ENCODE results near the gene PRKAR2B. TPM values are rescaled to one million over a fixed set of nuclear protein-coding genes. Genes with fewer than 3 reads are reported as not detected.
"Not testable (repeated sequence)": the region's sequence is repeated elsewhere in the genome, so short reads cannot be mapped to it uniquely, and the experiment has no call there.

The PRKAR2B gene
- total and polyA plus RNA-seq, 2 experiments from 2014 or later, result 48.8 to 50.6 TPM

DNA sequence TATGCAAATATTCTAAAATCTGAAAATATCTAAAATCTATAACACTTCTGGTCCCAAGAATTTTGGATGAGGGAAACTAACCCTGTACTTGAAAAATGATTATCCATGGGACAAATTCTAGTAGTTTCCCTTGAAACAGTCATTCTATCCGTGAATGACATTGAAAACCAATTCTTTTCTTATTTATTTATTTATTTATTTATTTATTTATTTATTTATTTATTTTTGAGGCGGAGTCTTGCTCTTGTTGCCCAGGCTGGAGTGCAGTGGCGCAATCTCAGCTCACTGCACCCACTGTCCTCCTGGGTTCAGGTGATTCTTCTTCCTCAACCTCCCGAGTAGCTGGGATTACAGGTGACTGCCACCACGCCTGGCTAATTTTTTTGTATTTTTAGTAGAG is 99.4 kb downstream of the PRKAR2B start:
- H3K36me3 Mint-ChIP-seq (ENCODE audit: low read depth); H4K20me1 ChIP-seq (replicated peaks; ENCODE audit: insufficient read depth); H3K27me3 Mint-ChIP-seq (ENCODE audit: insufficient read depth, low read depth, poor library complexity); H3K79me2 ChIP-seq (replicated peaks; ENCODE audit: insufficient read depth); H3K4me3 ChIP-seq; H2AFZ ChIP-seq; H3K27ac ChIP-seq (ENCODE audit: low read depth); ATAC-seq; H3K9me2 ChIP-seq (ENCODE audit: insufficient read depth); H3K27ac Mint-ChIP-seq; H3K4me2 ChIP-seq; DNase-seq (ENCODE audit: low spot score); H3K36me3 ChIP-seq (ENCODE audit: insufficient read depth); H3F3A ChIP-seq (replicated peaks; ENCODE audit: low read depth); H3K27me3 ChIP-seq (ENCODE audit: insufficient read depth); H3K9me3 Mint-ChIP-seq; H3K4me3 Mint-ChIP-seq: not testable (repeated sequence)
- H3K4me1 ChIP-seq (ENCODE audit: insufficient read depth), result peaks cover 28% of the 10 kb centered on the region
- H3K4me1 Mint-ChIP-seq, result peaks cover 22% of the 10 kb centered on the region; the same call in 2 of the 3 replicates

DNA sequence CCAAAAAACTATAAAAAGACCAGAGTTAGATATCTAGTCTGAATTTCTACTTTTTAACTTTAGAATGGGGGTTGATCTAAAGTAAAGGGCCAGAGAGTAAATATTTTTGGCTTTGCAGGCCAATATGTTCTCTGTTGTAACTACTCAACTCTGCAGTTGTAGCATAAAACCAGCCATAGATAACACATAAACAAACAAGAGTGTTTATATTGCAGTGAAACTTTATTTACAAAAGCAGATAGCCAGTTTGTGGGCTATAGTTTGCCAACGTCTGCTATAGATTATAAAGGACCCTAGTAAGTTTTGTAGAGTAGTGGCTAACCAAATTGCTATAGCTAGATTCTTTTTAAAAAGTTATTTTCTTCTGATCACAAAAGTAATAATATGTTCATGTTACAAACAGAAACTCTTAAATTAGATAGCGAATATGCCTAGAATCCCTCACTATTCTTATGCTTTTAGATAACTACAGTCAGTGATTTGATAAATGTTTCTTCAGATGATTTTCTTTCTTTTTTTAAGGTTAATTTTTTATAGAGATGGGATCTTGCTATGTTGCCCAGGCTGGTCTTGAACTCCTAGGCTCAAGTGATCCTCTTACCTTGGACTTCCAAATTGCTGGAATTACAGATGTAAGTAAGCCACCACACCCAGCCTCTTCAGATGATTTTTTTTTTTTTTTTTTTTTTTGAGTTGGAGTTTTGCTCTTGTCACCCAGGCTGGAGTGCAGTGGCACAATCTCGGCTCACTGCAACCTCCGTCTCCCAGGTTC is 100.7 kb downstream of the PRKAR2B start:
- Mint-ChIP-seq H3K4me3 (no peak overlapping the region), H3K9me3 (no peaks in the 10 kb centered on the region), H3K4me1 (peaks cover 23% of the 10 kb centered on the region; the same call in 2 of the 3 replicates), H3K27ac (peak overlapping the region; percentile 52; the same call in 1 of the 2 replicates), H3K27me3 (ENCODE audit: insufficient read depth, low read depth, poor library complexity) (no peaks in the 10 kb centered on the region), H3K36me3 (ENCODE audit: low read depth) (no peaks in the 10 kb centered on the region)
- Histone ChIP-seq H3K27me3 (ENCODE audit: insufficient read depth) (no peaks in the 10 kb centered on the region), H3K9me2 (ENCODE audit: insufficient read depth) (no peaks in the 10 kb centered on the region), H3F3A (replicated peaks; ENCODE audit: low read depth) (no peaks in the 10 kb centered on the region), H3K79me2 (replicated peaks; ENCODE audit: insufficient read depth) (no peaks in the 10 kb centered on the region), H3K27ac (ENCODE audit: low read depth) (peak overlapping the region; percentile 84), H3K4me1 (ENCODE audit: insufficient read depth) (peaks cover 28% of the 10 kb centered on the region), H2AFZ (no peak overlapping the region), H3K36me3 (ENCODE audit: insufficient read depth) (no peaks in the 10 kb centered on the region), H3K4me3 (no peak overlapping the region), H4K20me1 (replicated peaks; ENCODE audit: insufficient read depth) (no peaks in the 10 kb centered on the region), H3K4me2 (no peak overlapping the region)
- DNase-seq (ENCODE audit: low spot score) (no peak), ATAC-seq (no peak)
- TF ChIP-seq POLR2AphosphoS5 (IDR thresholded peaks at IDR 0.05; ENCODE audit: low read depth) (no peak), JUNB (IDR thresholded peaks at IDR 0.05; ENCODE audit: unreplicated experiment) (no peak), EZH2 (IDR thresholded peaks at IDR 0.05; ENCODE audit: low read depth, unreplicated experiment) (no peak), EZH2phosphoT487 (IDR thresholded peaks at IDR 0.05; ENCODE audit: unreplicated experiment) (no peak), ZNF331 (CRISPR knock-in tag; IDR thresholded peaks at IDR 0.05; ENCODE audit: low read depth) (no peak), ETS1 (IDR thresholded peaks at IDR 0.05) (no peak), ZNF114 (CRISPR knock-in tag; IDR thresholded peaks at IDR 0.05) (no peak), CREB1 (CRISPR knock-in tag; IDR thresholded peaks at IDR 0.05; ENCODE audit: low read depth) (no peak), STAT1 (IDR thresholded peaks at IDR 0.05; ENCODE audit: unreplicated experiment) (no peak), NANOG (IDR thresholded peaks at IDR 0.05; ENCODE audit: borderline replicate concordance) (no peak)
- TF ChIP-seq, protein P1, sequence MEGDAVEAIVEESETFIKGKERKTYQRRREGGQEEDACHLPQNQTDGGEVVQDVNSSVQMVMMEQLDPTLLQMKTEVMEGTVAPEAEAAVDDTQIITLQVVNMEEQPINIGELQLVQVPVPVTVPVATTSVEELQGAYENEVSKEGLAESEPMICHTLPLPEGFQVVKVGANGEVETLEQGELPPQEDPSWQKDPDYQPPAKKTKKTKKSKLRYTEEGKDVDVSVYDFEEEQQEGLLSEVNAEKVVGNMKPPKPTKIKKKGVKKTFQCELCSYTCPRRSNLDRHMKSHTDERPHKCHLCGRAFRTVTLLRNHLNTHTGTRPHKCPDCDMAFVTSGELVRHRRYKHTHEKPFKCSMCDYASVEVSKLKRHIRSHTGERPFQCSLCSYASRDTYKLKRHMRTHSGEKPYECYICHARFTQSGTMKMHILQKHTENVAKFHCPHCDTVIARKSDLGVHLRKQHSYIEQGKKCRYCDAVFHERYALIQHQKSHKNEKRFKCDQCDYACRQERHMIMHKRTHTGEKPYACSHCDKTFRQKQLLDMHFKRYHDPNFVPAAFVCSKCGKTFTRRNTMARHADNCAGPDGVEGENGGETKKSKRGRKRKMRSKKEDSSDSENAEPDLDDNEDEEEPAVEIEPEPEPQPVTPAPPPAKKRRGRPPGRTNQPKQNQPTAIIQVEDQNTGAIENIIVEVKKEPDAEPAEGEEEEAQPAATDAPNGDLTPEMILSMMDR (conservative IDR thresholded peaks at IDR 0.05; ENCODE audit: low read depth in 2 of 2), result no peak
- TF ChIP-seq, protein P2, sequence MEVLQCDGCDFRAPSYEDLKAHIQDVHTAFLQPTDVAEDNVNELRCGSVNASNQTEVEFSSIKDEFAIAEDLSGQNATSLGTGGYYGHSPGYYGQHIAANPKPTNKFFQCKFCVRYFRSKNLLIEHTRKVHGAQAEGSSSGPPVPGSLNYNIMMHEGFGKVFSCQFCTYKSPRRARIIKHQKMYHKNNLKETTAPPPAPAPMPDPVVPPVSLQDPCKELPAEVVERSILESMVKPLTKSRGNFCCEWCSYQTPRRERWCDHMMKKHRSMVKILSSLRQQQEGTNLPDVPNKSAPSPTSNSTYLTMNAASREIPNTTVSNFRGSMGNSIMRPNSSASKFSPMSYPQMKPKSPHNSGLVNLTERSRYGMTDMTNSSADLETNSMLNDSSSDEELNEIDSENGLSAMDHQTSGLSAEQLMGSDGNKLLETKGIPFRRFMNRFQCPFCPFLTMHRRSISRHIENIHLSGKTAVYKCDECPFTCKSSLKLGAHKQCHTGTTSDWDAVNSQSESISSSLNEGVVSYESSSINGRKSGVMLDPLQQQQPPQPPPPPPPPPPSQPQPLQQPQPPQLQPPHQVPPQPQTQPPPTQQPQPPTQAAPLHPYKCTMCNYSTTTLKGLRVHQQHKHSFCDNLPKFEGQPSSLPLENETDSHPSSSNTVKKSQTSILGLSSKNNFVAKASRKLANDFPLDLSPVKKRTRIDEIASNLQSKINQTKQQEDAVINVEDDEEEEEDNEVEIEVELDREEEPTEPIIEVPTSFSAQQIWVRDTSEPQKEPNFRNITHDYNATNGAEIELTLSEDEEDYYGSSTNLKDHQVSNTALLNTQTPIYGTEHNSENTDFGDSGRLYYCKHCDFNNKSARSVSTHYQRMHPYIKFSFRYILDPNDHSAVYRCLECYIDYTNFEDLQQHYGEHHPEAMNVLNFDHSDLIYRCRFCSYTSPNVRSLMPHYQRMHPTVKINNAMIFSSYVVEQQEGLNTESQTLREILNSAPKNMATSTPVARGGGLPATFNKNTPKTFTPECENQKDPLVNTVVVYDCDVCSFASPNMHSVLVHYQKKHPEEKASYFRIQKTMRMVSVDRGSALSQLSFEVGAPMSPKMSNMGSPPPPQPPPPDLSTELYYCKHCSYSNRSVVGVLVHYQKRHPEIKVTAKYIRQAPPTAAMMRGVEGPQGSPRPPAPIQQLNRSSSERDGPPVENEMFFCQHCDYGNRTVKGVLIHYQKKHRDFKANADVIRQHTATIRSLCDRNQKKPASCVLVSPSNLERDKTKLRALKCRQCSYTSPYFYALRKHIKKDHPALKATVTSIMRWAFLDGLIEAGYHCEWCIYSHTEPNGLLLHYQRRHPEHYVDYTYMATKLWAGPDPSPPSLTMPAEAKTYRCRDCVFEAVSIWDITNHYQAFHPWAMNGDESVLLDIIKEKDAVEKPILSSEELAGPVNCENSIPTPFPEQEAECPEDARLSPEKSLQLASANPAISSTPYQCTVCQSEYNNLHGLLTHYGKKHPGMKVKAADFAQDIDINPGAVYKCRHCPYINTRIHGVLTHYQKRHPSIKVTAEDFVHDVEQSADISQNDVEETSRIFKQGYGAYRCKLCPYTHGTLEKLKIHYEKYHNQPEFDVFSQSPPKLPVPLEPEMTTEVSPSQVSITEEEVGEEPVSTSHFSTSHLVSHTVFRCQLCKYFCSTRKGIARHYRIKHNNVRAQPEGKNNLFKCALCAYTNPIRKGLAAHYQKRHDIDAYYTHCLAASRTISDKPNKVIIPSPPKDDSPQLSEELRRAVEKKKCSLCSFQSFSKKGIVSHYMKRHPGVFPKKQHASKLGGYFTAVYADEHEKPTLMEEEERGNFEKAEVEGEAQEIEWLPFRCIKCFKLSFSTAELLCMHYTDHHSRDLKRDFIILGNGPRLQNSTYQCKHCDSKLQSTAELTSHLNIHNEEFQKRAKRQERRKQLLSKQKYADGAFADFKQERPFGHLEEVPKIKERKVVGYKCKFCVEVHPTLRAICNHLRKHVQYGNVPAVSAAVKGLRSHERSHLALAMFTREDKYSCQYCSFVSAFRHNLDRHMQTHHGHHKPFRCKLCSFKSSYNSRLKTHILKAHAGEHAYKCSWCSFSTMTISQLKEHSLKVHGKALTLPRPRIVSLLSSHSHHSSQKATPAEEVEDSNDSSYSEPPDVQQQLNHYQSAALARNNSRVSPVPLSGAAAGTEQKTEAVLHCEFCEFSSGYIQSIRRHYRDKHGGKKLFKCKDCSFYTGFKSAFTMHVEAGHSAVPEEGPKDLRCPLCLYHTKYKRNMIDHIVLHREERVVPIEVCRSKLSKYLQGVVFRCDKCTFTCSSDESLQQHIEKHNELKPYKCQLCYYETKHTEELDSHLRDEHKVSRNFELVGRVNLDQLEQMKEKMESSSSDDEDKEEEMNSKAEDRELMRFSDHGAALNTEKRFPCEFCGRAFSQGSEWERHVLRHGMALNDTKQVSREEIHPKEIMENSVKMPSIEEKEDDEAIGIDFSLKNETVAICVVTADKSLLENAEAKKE (CRISPR knock-in tag; IDR thresholded peaks at IDR 0.05), result no peak

Data from GM23338 (cell line).